ENCODE measurements around the gene TMCC2.

DNA sequence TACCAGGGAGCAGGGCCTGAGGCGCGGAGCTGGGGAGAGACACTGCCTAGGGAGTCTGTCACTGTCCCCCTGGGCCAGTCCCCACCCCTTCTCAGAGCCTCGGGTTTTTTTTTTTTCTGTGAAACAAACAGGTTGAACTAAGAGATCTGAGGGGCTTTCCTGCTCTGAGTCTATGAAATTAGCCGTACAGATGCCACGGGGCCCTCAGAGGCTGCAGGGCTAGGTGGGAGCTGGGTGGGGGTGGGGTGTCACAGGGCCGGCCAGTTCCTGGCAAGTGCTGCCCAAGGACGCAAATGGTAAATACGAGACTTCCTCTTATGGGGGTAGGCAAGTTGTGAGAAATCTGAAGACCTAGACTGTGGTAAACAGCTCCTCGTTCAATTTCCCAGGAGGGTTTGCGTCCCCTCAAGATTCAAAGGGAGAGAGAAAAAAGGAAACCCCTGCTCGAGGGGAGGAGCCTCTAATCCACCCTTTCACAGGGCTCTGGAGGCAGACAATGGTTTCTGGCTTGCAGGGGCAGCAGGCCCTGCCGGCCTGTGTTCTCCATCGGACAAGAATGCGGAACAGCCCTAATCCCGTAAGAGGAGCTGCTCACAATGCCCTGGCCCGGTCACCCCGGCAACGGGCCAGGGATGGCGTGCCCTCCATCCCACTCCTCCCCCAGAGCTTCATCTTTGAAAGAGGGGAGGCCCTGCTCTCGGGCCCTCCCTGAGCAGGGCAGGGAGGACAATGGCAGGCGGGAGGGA is 86.0 kb downstream of the TMCC2 start:
- no peak for TF ChIP-seq CTCF (IDR thresholded peaks at IDR 0.05; ENCODE audit: low read depth, low read length)
- TF ChIP-seq POLR2A (IDR thresholded peaks at IDR 0.05; ENCODE audit: extremely low read depth, insufficient read length), result no peak
